ENCODE data around the gene TENM4.

The TENM4 gene

GRCh38 chr11:79006854-79007253 lies 434.0 kb downstream of the TENM4 start:
- no peaks in the 10 kb centered on the region for H3K27me3 ChIP-seq (ENCODE audit: insufficient read depth, low read length)
- H3K36me3 ChIP-seq (ENCODE audit: insufficient read depth, low read length): no peaks in the 10 kb centered on the region

GRCh38 chr11:78996007-78996406 lies 444.8 kb downstream of the TENM4 start:
- no peak overlapping the region for H2AFZ ChIP-seq (ENCODE audit: low read length, unreplicated experiment)
- H3K36me3 ChIP-seq (ENCODE audit: insufficient read depth, low read length): no peaks in the 10 kb centered on the region
- no peak overlapping the region for H3K4me3 ChIP-seq (ENCODE audit: low read depth, low read length)
- H3K27ac ChIP-seq (ENCODE audit: low read depth, low read length): no peak overlapping the region
- peaks cover 6% of the 10 kb centered on the region for H3K27me3 ChIP-seq (ENCODE audit: insufficient read depth, low read length)
- no peaks in the 10 kb centered on the region for H3K79me2 ChIP-seq (ENCODE audit: control insufficient read depth, insufficient read depth, low read length, unreplicated experiment)
- no peaks in the 10 kb centered on the region for H3K4me1 ChIP-seq (ENCODE audit: control insufficient read depth, insufficient read depth, low read length, unreplicated experiment)

More at GRCh38 chr11:79006854-79007253, 434.0 kb downstream of the TENM4 start:
- H3K4me1 ChIP-seq (ENCODE audit: control insufficient read depth, insufficient read depth, low read length, unreplicated experiment): no peaks in the 10 kb centered on the region
- no peak overlapping the region for H3K4me3 ChIP-seq (ENCODE audit: low read depth, low read length)
- H2AFZ ChIP-seq (ENCODE audit: low read length, unreplicated experiment): no peak overlapping the region
- H3K27ac ChIP-seq (ENCODE audit: low read depth, low read length): no peak overlapping the region
- no peaks in the 10 kb centered on the region for H3K79me2 ChIP-seq (ENCODE audit: control insufficient read depth, insufficient read depth, low read length, unreplicated experiment)

GRCh38 chr11:78995171-78995570 lies 445.7 kb downstream of the TENM4 start:
- no peaks in the 10 kb centered on the region for H3K79me2 ChIP-seq (ENCODE audit: control insufficient read depth, insufficient read depth, low read length, unreplicated experiment)
- H3K27me3 ChIP-seq (ENCODE audit: insufficient read depth, low read length): peaks cover 6% of the 10 kb centered on the region
- no peaks in the 10 kb centered on the region for H3K36me3 ChIP-seq (ENCODE audit: insufficient read depth, low read length)
- no peak overlapping the region for H3K4me3 ChIP-seq (ENCODE audit: low read depth, low read length)
- no peaks in the 10 kb centered on the region for H3K4me1 ChIP-seq (ENCODE audit: control insufficient read depth, insufficient read depth, low read length, unreplicated experiment)
- no peak overlapping the region for H2AFZ ChIP-seq (ENCODE audit: low read length, unreplicated experiment)
- no peak overlapping the region for H3K27ac ChIP-seq (ENCODE audit: low read depth, low read length)

- H3K27me3 ChIP-seq (ENCODE audit: insufficient read depth, low read length): peaks cover 6% of the 10 kb centered on the region
These were observed 446.9 kb downstream of the TENM4 start for GRCh38 chr11:78993802-78994430.

GRCh38 chr11:78991681-78992080 lies 449.1 kb downstream of the TENM4 start:
- no peak overlapping the region for H3K4me3 ChIP-seq (ENCODE audit: low read depth, low read length)
- H3K4me1 ChIP-seq (ENCODE audit: control insufficient read depth, insufficient read depth, low read length, unreplicated experiment): no peaks in the 10 kb centered on the region
- H2AFZ ChIP-seq (ENCODE audit: low read length, unreplicated experiment): no peak overlapping the region
- H3K79me2 ChIP-seq (ENCODE audit: control insufficient read depth, insufficient read depth, low read length, unreplicated experiment): no peaks in the 10 kb centered on the region
- H3K27ac ChIP-seq (ENCODE audit: low read depth, low read length): no peak overlapping the region
- no peaks in the 10 kb centered on the region for H3K36me3 ChIP-seq (ENCODE audit: insufficient read depth, low read length)
- H3K27me3 ChIP-seq (ENCODE audit: insufficient read depth, low read length): peaks cover 6% of the 10 kb centered on the region

More at GRCh38 chr11:78993802-78994430, 446.9 kb downstream of the TENM4 start:
- no peaks in the 10 kb centered on the region for H3K36me3 ChIP-seq (ENCODE audit: insufficient read depth, low read length)
- H3K4me3 ChIP-seq (ENCODE audit: low read depth, low read length): no peak overlapping the region
- H2AFZ ChIP-seq (ENCODE audit: low read length, unreplicated experiment): no peak overlapping the region
- H3K4me1 ChIP-seq (ENCODE audit: control insufficient read depth, insufficient read depth, low read length, unreplicated experiment): no peaks in the 10 kb centered on the region
- H3K79me2 ChIP-seq (ENCODE audit: control insufficient read depth, insufficient read depth, low read length, unreplicated experiment): no peaks in the 10 kb centered on the region
- H3K27ac ChIP-seq (ENCODE audit: low read depth, low read length): no peak overlapping the region

GRCh38 chr11:78990261-78990660 lies 450.6 kb downstream of the TENM4 start:
- no peak overlapping the region for H2AFZ ChIP-seq (ENCODE audit: low read length, unreplicated experiment)
- peaks cover 6% of the 10 kb centered on the region for H3K27me3 ChIP-seq (ENCODE audit: insufficient read depth, low read length)
- no peak overlapping the region for H3K4me3 ChIP-seq (ENCODE audit: low read depth, low read length)
- no peaks in the 10 kb centered on the region for H3K4me1 ChIP-seq (ENCODE audit: control insufficient read depth, insufficient read depth, low read length, unreplicated experiment)
- H3K79me2 ChIP-seq (ENCODE audit: control insufficient read depth, insufficient read depth, low read length, unreplicated experiment): no peaks in the 10 kb centered on the region
- no peaks in the 10 kb centered on the region for H3K36me3 ChIP-seq (ENCODE audit: insufficient read depth, low read length)
- no peak overlapping the region for H3K27ac ChIP-seq (ENCODE audit: low read depth, low read length)

- Histone ChIP-seq H3K4me3 (ENCODE audit: low read depth, low read length) (no peak overlapping the region), H3K27me3 (ENCODE audit: insufficient read depth, low read length) (no peaks in the 10 kb centered on the region; the same call in 1 of the 2 replicates), H3K27ac (ENCODE audit: low read depth, low read length) (no peak overlapping the region), H3K36me3 (ENCODE audit: insufficient read depth, low read length) (no peaks in the 10 kb centered on the region), H3K4me1 (ENCODE audit: control insufficient read depth, insufficient read depth, low read length, unreplicated experiment) (no peaks in the 10 kb centered on the region), H3K79me2 (ENCODE audit: control insufficient read depth, insufficient read depth, low read length, unreplicated experiment) (no peaks in the 10 kb centered on the region), H2AFZ (ENCODE audit: low read length, unreplicated experiment) (no peak overlapping the region)
These were observed 453.1 kb downstream of the TENM4 start for GRCh38 chr11:78987748-78988147.

- Histone ChIP-seq H3K79me2 (ENCODE audit: control insufficient read depth, insufficient read depth, low read length, unreplicated experiment) (no peaks in the 10 kb centered on the region), H3K4me3 (ENCODE audit: low read depth, low read length) (no peak overlapping the region), H3K36me3 (ENCODE audit: insufficient read depth, low read length) (no peaks in the 10 kb centered on the region), H3K27me3 (ENCODE audit: insufficient read depth, low read length) (no peaks in the 10 kb centered on the region), H3K4me1 (ENCODE audit: control insufficient read depth, insufficient read depth, low read length, unreplicated experiment) (no peaks in the 10 kb centered on the region), H3K27ac (ENCODE audit: low read depth, low read length) (no peak overlapping the region), H2AFZ (ENCODE audit: low read length, unreplicated experiment) (no peak overlapping the region)
These were observed 454.5 kb downstream of the TENM4 start for GRCh38 chr11:78986305-78986704.

GRCh38 chr11:78985663-78986062 lies 455.2 kb downstream of the TENM4 start:
- Histone ChIP-seq H3K79me2 (ENCODE audit: control insufficient read depth, insufficient read depth, low read length, unreplicated experiment) (no peaks in the 10 kb centered on the region), H3K4me3 (ENCODE audit: low read depth, low read length) (no peak overlapping the region), H3K4me1 (ENCODE audit: control insufficient read depth, insufficient read depth, low read length, unreplicated experiment) (no peaks in the 10 kb centered on the region), H3K27ac (ENCODE audit: low read depth, low read length) (no peak overlapping the region), H3K36me3 (ENCODE audit: insufficient read depth, low read length) (no peaks in the 10 kb centered on the region), H3K27me3 (ENCODE audit: insufficient read depth, low read length) (no peaks in the 10 kb centered on the region), H2AFZ (ENCODE audit: low read length, unreplicated experiment) (no peak overlapping the region)

GRCh38 chr11:78982473-78982872 lies 458.4 kb downstream of the TENM4 start:
- Histone ChIP-seq H3K4me3 (ENCODE audit: low read depth, low read length) (no peak overlapping the region), H3K27ac (ENCODE audit: low read depth, low read length) (no peak overlapping the region), H2AFZ (ENCODE audit: low read length, unreplicated experiment) (no peak overlapping the region), H3K79me2 (ENCODE audit: control insufficient read depth, insufficient read depth, low read length, unreplicated experiment) (no peaks in the 10 kb centered on the region), H3K4me1 (ENCODE audit: control insufficient read depth, insufficient read depth, low read length, unreplicated experiment) (no peaks in the 10 kb centered on the region), H3K36me3 (ENCODE audit: insufficient read depth, low read length) (no peaks in the 10 kb centered on the region), H3K27me3 (ENCODE audit: insufficient read depth, low read length) (no peaks in the 10 kb centered on the region)

- no peaks in the 10 kb centered on the region for H3K4me1 ChIP-seq (ENCODE audit: control insufficient read depth, insufficient read depth, low read length, unreplicated experiment)
- H2AFZ ChIP-seq (ENCODE audit: low read length, unreplicated experiment): no peak overlapping the region
- H3K36me3 ChIP-seq (ENCODE audit: insufficient read depth, low read length): no peaks in the 10 kb centered on the region
- H3K79me2 ChIP-seq (ENCODE audit: control insufficient read depth, insufficient read depth, low read length, unreplicated experiment): no peaks in the 10 kb centered on the region
- no peak overlapping the region for H3K4me3 ChIP-seq (ENCODE audit: low read depth, low read length)
- no peaks in the 10 kb centered on the region for H3K27me3 ChIP-seq (ENCODE audit: insufficient read depth, low read length)
- no peak overlapping the region for H3K27ac ChIP-seq (ENCODE audit: low read depth, low read length)
These were observed 459.7 kb downstream of the TENM4 start for GRCh38 chr11:78981153-78981552.
